Sigmoid colon (tissue), 7 donors: ENCODE data around the gene DUS1L. TPM values are rescaled to one million over a fixed set of nuclear protein-coding genes. Genes with fewer than 3 reads are reported as not detected.
A peak's percentile ranks its signal among the peaks of the same experiment; 100 is the strongest.

Experiments
- DNase-seq: peaks from one replicate; pipeline ENCODE4 v3.0.0-alpha.2; 2019
- H3K27ac ChIP-seq, 4 donors: fragments of 200-600 bp; sonication (generic); one replicate each; pipeline ENCODE4 v1.5.1; 2016 to 2019; ENCODE audit warnings: mild to moderate bottlenecking in 1 of 4
- H3K27me3 ChIP-seq, 3 donors: fragments of 200-600 bp; sonication (generic); one replicate each; pipeline ENCODE4 v1.5.1; 2019; ENCODE audit warnings: mild to moderate bottlenecking in 1 of 3
- H3K36me3 ChIP-seq, 4 donors: fragments of 200-600 bp; sonication (generic); one replicate each; pipeline ENCODE4 v1.5.1; 2016 to 2019
- H3K4me1 ChIP-seq, 4 donors: fragments of 200-600 bp; sonication (generic); one replicate each; pipeline ENCODE4 v1.5.1; 2017 to 2019
- H3K4me3 ChIP-seq, 4 donors: fragments of 200-600 bp; sonication (generic); one replicate each; pipeline ENCODE4 v1.5.1; 2017 to 2019; ENCODE audit warnings: mild to moderate bottlenecking in 2 of 4, moderate library complexity in 1 of 4
- H3K9me3 ChIP-seq, 4 donors: fragments of 200-600 bp in 3 of 4; sonication (generic) in 3 of 4; one replicate each; pipeline versions ENCODE4 v1.5.1 to v1.6.1; 2013 to 2019
- CTCF ChIP-seq, 4 experiments: fragments of 450-650 bp in 3 of 4; fragments of 200-600 bp in 1 of 4; IDR thresholded peaks; one replicate each; pipeline ENCODE4 v1.5.1; 2016 to 2019; ENCODE audit warnings: antibody characterized with exemption in 4 of 4, mild to moderate bottlenecking in 3 of 4, moderate library complexity in 2 of 4
- EP300 ChIP-seq, 4 donors: sonication (generic); formaldehyde crosslinking; IDR thresholded peaks; one replicate each; pipeline ENCODE4 v1.6.1; 2017; ENCODE audit warnings: antibody characterized with exemption in 4 of 4
- POLR2A ChIP-seq, 2 donors: fragments of 450-650 bp; IDR thresholded peaks; one replicate each; pipeline ENCODE4 v1.6.1; 2016; ENCODE audit warnings: antibody characterized with exemption in 2 of 2, mild to moderate bottlenecking in 2 of 2, moderate library complexity in 2 of 2
- POLR2AphosphoS5 ChIP-seq, 4 donors: sonication (generic); formaldehyde crosslinking; IDR thresholded peaks; one replicate each; pipeline ENCODE4 v1.6.1; 2017; ENCODE audit warnings: antibody characterized with exemption in 4 of 4
- WGBS, 2 donors: extraction: QIAGEN DNeasy Blood & Tissue Kit; methylation state at CpG; one replicate each; pipeline ENCODE4 v1.1.7; 2013; 5-methylcytosine and 5-hydroxymethylcytosine counted together
- intact Hi-C: fragments of 100-400 bp; cut with DNase I; formaldehyde crosslinking; loops from one replicate; pipeline ENCODE4 v1.15.1; 2023
- polyA plus RNA-seq, 3 donors: library from polyadenylated mRNA; stranded (reverse); fragments of 200-250 nt; gene quantifications; one replicate each; pipeline ENCODE4 v1.2.3, GENCODE V29; 2013
- total RNA-seq, 4 donors: library from RNA; depleted of rRNA; stranded (reverse); fragments of >200 nt; gene quantifications; one replicate each; pipeline ENCODE4 v1.1.0, GENCODE V29; 2016
- donor health status: healthy with polysubstance abuse.
- donor health status: Bipolar disorder and iron deficiency.
- donor health status: healthy.

Gene DUS1L
- total and polyA plus RNA-seq, 7 donors, result 31.3 to 119 (median 68.5) TPM

- intact Hi-C loops, result loop anchor here (2.0 to 5.0 kb wide), 3 partner anchors 34 to 226 kb away; partner anchors contain the start of genes ARHGDIA, DCXR and DUS1L
- peak within 1 kb of the TSS; percentile 88 to 98 (median 94) for H3K27ac ChIP-seq
- TF ChIP-seq CTCF (IDR thresholded peaks at IDR 0.05) (peak in 1 of 4 experiments; percentile 31), POLR2A (IDR thresholded peaks at IDR 0.05) (peak; percentile 28 to 38), EP300 (IDR thresholded peaks at IDR 0.05) (no peak), POLR2AphosphoS5 (IDR thresholded peaks at IDR 0.05) (peak; percentile 62 to 91 (median 77))
- H3K4me1 ChIP-seq, result peaks cover 0 to 50% (median 39%) of the 10 kb centered on the region in 4 donors
- DNase-seq, result peak; percentile 97
- WGBS, 2 donors, result 0 to 1% methylated on average over 124 of the region's 124 CpGs
- H3K27me3 ChIP-seq, result no peaks in the 10 kb centered on the region
- H3K4me3 ChIP-seq, result peak within 1 kb of the TSS; percentile 59 to 94 (median 65)
- peaks cover 18 to 28% (median 21%) of the 10 kb centered on the region in 4 donors for H3K36me3 ChIP-seq
- no peaks in the 10 kb centered on the region for H3K9me3 ChIP-seq
These were observed 32.8 kb upstream of the DUS1L start, which contains the start of gene FASN for GRCh38 chr17:82098169-82098938. FASN (minus strand) TSS chr17:82098236; CDS start chr17:82096445, 1,791 bp downstream.

GRCh38 chr17:82097919-82098168, 32.2 kb upstream of the DUS1L start:
- no peak for DNase-seq
- WGBS, 2 donors, result 1% methylated on average over 36 of the region's 36 CpGs
- Histone ChIP-seq H3K4me1 (peaks cover 0 to 45% (median 37%) of the 10 kb centered on the region in 4 donors), H3K9me3 (no peaks in the 10 kb centered on the region), H3K4me3 (peak overlapping the region; percentile 59 to 94 (median 65)), H3K36me3 (peaks cover 23 to 33% (median 26%) of the 10 kb centered on the region in 4 donors), H3K27me3 (no peaks in the 10 kb centered on the region), H3K27ac (peak overlapping the region; percentile 88 to 98 (median 94))
- TF ChIP-seq EP300 (IDR thresholded peaks at IDR 0.05) (no peak), POLR2A (IDR thresholded peaks at IDR 0.05) (no peak)
- intact Hi-C loops, result loop anchor here (2.0 to 5.0 kb wide), 3 partner anchors 33 to 226 kb away; partner anchors contain the start of genes ARHGDIA, DCXR and DUS1L

- peak overlapping the region; percentile 59 to 94 (median 65) for H3K4me3 ChIP-seq
- H3K27me3 ChIP-seq, result no peaks in the 10 kb centered on the region
- H3K4me1 ChIP-seq, result peaks cover 0 to 45% (median 37%) of the 10 kb centered on the region in 4 donors
- H3K27ac ChIP-seq, result peak overlapping the region; percentile 88 to 98 (median 94)
- intact Hi-C loops, result loop anchor here (5.0 kb wide), 1 partner anchor 225 kb away; the partner anchor contains the start of gene ARHGDIA
- H3K36me3 ChIP-seq, result peaks cover 28 to 38% (median 31%) of the 10 kb centered on the region in 4 donors
- TF ChIP-seq POLR2A (IDR thresholded peaks at IDR 0.05) (no peak), EP300 (IDR thresholded peaks at IDR 0.05) (no peak), CTCF (IDR thresholded peaks at IDR 0.05) (no peak), POLR2AphosphoS5 (IDR thresholded peaks at IDR 0.05) (peak in 1 of 4 donors; percentile 60)
- DNase-seq, result no peak
- H3K9me3 ChIP-seq, result no peaks in the 10 kb centered on the region
- 0 to 1% methylated on average over 77 of the region's 77 CpGs for WGBS, 2 donors
These were observed 31.7 kb upstream of the DUS1L start for GRCh38 chr17:82097184-82097918.

GRCh38 chr17:82096709-82097183, 31.1 kb upstream of the DUS1L start:
- 54 to 68% methylated on average over 8 of the region's 8 CpGs for WGBS, 2 donors
- H3K9me3 ChIP-seq, result no peaks in the 10 kb centered on the region
- DNase-seq, result no peak
- H3K4me1 ChIP-seq, result peaks cover 0 to 45% (median 37%) of the 10 kb centered on the region in 4 donors
- H3K27ac ChIP-seq, result peak overlapping the region; percentile 88 to 98 (median 94)
- intact Hi-C loops, result loop anchor here (5.0 kb wide), 1 partner anchor 224 kb away; the partner anchor contains the start of gene ARHGDIA
- TF ChIP-seq CTCF (IDR thresholded peaks at IDR 0.05), result no peak
- no peak for TF ChIP-seq EP300 (IDR thresholded peaks at IDR 0.05)
- TF ChIP-seq POLR2AphosphoS5 (IDR thresholded peaks at IDR 0.05), result no peak
- no peak for TF ChIP-seq POLR2A (IDR thresholded peaks at IDR 0.05)
- no peaks in the 10 kb centered on the region for H3K27me3 ChIP-seq
- peaks cover 31 to 44% (median 37%) of the 10 kb centered on the region in 4 donors for H3K36me3 ChIP-seq
- peak overlapping the region; percentile 59 to 94 (median 65) for H3K4me3 ChIP-seq
